HFFc6 (cell line): ENCODE results near the gene MMP28. TPM values are rescaled to one million over a fixed set of nuclear protein-coding genes. Genes with fewer than 3 reads are reported as not detected.

Experiments
- DNase-seq: peaks from one replicate; pipeline ENCODE4 v3.0.0-alpha.2; 2018
- H3K27ac Mint-ChIP-seq: 2 replicates; pipeline ENCODE4 v1.8.0; 2020; ENCODE audit warnings: mild to moderate bottlenecking, mixed read lengths
- H3K27me3 Mint-ChIP-seq: 2 replicates; pipeline ENCODE4 v1.8.0; 2021; ENCODE audit warnings: mild to moderate bottlenecking, moderate library complexity, mixed read lengths; ENCODE audit not compliant: insufficient read depth
- H3K36me3 Mint-ChIP-seq: 2 replicates; pipeline ENCODE4 v1.8.0; 2021; ENCODE audit warnings: low read depth, mixed read lengths
- H3K4me1 Mint-ChIP-seq: 2 replicates; pipeline ENCODE4 v1.8.0; 2020; ENCODE audit warnings: low read depth, mixed read lengths
- H3K4me3 Mint-ChIP-seq: 2 replicates; pipeline ENCODE4 v1.8.0; 2020; ENCODE audit warnings: mild to moderate bottlenecking, moderate library complexity, mixed read lengths
- H3K9me3 Mint-ChIP-seq: 2 replicates; pipeline ENCODE4 v1.8.0; 2020; ENCODE audit warnings: mild to moderate bottlenecking, mixed read lengths
- total RNA-seq, 6 experiments: library from RNA; stranded (reverse); fragmentation: NEBNext Ultra II Directional; extraction: Animal tissue kit (Norgen Biotek cat#: 25700); gene quantifications; 2 replicates in 1 of 6; 3 replicates in 5 of 6; pipeline ENCODE4 v1.2.3, GENCODE V29; 2021
- TF ChIP-seq, protein P1 (sequence below): fragments of 200-600 bp; sonication (generic); IDR thresholded peaks from 2 replicates; pipeline ENCODE4 v1.5.0; 2021; ENCODE audit warnings: antibody characterized with exemption, mild to moderate bottlenecking

Gene MMP28
- total RNA-seq, 6 experiments from 2014 or later, result not detected

DNA sequence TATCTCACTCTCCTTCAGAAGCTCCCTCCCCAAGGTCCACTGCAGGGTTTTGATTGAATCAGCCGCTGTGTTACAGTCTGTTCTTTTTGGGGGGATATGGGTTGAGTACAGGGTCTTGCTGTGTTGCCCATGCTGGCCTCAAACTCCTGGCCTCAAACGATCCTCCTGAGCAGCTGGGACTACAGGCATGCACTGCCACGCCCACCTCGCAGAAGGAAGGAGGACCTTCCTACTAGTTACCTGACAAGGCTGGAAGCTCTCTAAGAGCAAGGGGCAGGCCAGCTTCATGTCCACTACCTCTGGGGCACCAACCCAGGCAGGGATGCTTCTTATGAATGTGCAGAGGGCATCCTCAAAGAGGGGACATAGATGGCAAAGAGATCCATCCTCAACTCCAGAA lies 1.9 kb upstream of the MMP28 start:
- TF ChIP-seq, protein P1, sequence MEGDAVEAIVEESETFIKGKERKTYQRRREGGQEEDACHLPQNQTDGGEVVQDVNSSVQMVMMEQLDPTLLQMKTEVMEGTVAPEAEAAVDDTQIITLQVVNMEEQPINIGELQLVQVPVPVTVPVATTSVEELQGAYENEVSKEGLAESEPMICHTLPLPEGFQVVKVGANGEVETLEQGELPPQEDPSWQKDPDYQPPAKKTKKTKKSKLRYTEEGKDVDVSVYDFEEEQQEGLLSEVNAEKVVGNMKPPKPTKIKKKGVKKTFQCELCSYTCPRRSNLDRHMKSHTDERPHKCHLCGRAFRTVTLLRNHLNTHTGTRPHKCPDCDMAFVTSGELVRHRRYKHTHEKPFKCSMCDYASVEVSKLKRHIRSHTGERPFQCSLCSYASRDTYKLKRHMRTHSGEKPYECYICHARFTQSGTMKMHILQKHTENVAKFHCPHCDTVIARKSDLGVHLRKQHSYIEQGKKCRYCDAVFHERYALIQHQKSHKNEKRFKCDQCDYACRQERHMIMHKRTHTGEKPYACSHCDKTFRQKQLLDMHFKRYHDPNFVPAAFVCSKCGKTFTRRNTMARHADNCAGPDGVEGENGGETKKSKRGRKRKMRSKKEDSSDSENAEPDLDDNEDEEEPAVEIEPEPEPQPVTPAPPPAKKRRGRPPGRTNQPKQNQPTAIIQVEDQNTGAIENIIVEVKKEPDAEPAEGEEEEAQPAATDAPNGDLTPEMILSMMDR, result no peak
- peaks cover 23% of the 10 kb centered on the region for H3K4me1 Mint-ChIP-seq
- H3K27me3 Mint-ChIP-seq, result peaks cover 46% of the 10 kb centered on the region
- H3K36me3 Mint-ChIP-seq, result no peaks in the 10 kb centered on the region
- H3K9me3 Mint-ChIP-seq, result no peaks in the 10 kb centered on the region
- H3K27ac Mint-ChIP-seq, result no peak overlapping the region
- DNase-seq, result no peak
- no peak overlapping the region for H3K4me3 Mint-ChIP-seq

DNA sequence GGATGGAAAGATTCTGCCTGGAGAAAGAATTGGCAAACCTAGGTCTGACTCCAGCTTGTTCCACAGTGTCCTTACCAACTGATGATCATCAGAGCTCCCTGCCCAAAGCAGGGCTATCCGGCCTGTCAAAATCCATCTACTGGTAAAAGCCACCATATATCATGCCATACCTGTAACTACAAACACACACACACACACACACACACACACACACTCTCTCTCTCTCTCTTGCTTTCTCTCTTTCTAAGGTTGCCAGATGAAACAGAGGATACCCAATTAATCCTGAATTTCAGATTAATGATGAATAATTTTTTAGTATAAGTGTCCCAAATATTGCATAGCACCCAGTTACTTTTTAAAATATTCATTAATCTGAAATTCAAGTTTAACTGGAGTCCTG lies 1.5 kb upstream of the MMP28 start:
- no peak overlapping the region for H3K27ac Mint-ChIP-seq
- no peaks in the 10 kb centered on the region for H3K9me3 Mint-ChIP-seq
- H3K27me3 Mint-ChIP-seq, result peaks cover 50% of the 10 kb centered on the region
- H3K36me3 Mint-ChIP-seq, result no peaks in the 10 kb centered on the region
- no peak for DNase-seq
- no peak overlapping the region for H3K4me3 Mint-ChIP-seq
- TF ChIP-seq, protein P1, result no peak
- H3K4me1 Mint-ChIP-seq, result peaks cover 23% of the 10 kb centered on the region

DNA sequence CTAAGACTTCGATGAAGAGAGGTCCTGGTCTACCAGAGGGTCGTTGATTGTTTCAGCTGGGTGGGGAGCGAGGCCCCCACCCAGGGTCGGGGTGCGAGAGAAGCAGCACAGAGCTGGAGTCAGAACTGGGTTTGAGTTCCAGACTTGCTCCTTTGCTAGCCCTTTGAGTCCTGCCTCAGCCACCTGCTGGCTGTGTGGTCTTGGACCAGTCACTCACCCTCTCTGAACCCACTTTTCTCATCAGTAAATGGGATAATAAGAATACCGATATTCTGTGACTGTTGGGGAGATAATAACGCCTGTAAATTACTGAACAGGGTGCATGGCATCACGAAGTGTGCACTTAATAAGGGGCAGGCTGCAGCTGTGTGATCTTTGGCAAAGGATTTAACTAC lies 427 bp upstream of the MMP28 start:
- no peaks in the 10 kb centered on the region for H3K9me3 Mint-ChIP-seq
- no peaks in the 10 kb centered on the region for H3K36me3 Mint-ChIP-seq
- peaks cover 53% of the 10 kb centered on the region for H3K27me3 Mint-ChIP-seq
- no peak for DNase-seq
- no peak overlapping the region for H3K27ac Mint-ChIP-seq
- peak overlapping the region; percentile 32 for H3K4me3 Mint-ChIP-seq
- TF ChIP-seq, protein P1, result no peak
- peaks cover 20% of the 10 kb centered on the region for H3K4me1 Mint-ChIP-seq

DNA sequence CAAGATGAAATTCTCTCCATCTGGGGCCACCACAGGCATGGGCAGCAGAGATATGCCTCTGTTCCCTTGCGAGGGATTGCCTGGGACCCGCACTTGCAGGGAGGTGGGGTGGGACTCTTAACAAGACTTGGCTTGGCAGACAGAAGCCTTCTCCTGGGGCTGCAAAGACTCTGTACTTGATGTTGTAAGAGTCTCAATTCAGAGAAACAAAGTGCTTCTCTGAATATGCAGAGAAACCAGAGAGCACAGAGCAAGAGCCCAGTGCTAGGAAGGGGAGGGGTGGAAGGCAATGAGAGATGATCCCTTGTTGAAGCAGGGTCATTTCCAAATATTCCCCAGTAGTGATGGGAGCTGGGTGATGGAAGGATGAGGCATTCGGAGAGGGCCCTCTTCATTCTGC lies 2.2 kb downstream of the MMP28 start:
- Mint-ChIP-seq H3K9me3 (no peaks in the 10 kb centered on the region), H3K27me3 (peaks cover 37% of the 10 kb centered on the region)

DNA sequence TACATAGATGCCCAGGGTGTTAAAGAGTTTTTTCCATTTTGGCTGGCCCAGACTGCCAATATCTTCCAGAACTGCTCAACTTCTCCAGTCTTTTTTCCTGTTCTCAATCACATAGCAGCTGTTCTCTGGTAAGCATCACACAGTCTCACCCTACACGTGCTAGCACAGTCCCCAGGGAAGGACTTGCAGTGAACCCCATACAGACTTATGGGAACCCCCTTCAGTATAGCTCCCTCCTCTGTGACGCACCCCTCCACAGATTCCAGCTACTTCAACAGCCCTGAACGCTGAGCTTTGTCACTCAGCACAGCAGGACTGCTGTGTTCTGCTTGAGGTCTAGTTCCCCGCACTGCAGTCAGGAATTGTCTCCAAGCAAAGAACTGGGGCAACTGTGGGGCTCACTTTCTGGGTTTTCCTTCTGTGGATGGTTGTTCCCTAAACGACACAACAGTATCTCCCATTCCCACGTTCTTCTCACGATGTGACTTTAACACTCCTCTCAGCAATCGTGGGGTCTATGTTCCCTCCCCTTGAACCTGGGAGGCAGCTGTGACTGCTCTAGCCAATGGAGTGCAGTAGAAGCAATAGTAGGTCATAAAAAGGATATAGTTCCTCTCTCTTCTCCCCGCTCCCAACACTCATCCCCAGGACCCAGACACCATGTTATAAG lies 3.6 kb downstream of the MMP28 start:
- H3K9me3 Mint-ChIP-seq, result no peaks in the 10 kb centered on the region
- no peak overlapping the region for H3K27ac Mint-ChIP-seq
- peaks cover 25% of the 10 kb centered on the region for H3K27me3 Mint-ChIP-seq
- DNase-seq, result no peak
- TF ChIP-seq, protein P1, result no peak
- H3K36me3 Mint-ChIP-seq, result no peaks in the 10 kb centered on the region
- no peak overlapping the region for H3K4me3 Mint-ChIP-seq
- H3K4me1 Mint-ChIP-seq, result peaks cover 41% of the 10 kb centered on the region

More for the DNA sequence above, 2.2 kb downstream of the MMP28 start:
- Mint-ChIP-seq H3K27ac (no peak overlapping the region), H3K36me3 (no peaks in the 10 kb centered on the region), H3K4me3 (no peak overlapping the region), H3K4me1 (peaks cover 27% of the 10 kb centered on the region)
- DNase-seq, result no peak
- TF ChIP-seq, protein P1, result no peak
